ENCODE measurements around the gene LSAMP.

GRCh38 chr3:116474032-116474780 is 28.9 kb upstream of the LSAMP start:
- no peak for TF ChIP-seq CTCF (IDR thresholded peaks at IDR 0.05)
- no peak for TF ChIP-seq REST (IDR thresholded peaks at IDR 0.05; ENCODE audit: insufficient read depth in 1 of 2, low read depth in 2 of 2, low read length in 1 of 2)
- no peak for TF ChIP-seq SIN3A (IDR thresholded peaks at IDR 0.05; ENCODE audit: borderline replicate concordance, insufficient read depth, low read depth, low read length)
- TF ChIP-seq POLR2AphosphoS5 (IDR thresholded peaks at IDR 0.05; ENCODE audit: low read depth, low read length), result no peak
- TF ChIP-seq TCF7L2 (IDR thresholded peaks at IDR 0.05; ENCODE audit: low read depth, low read length), result no peak
